ENCODE data around the gene HOXD8.
A peak's percentile ranks its signal among the peaks of the same experiment; 100 is the strongest.

The HOXD8 gene

GRCh38 chr2:176130147-176130956 is 847 bp downstream of the HOXD8 start:
- DNase-seq (ENCODE audit: low read depth in 2 of 2), result no peak

GRCh38 chr2:176130957-176131847 is 1.7 kb downstream of the HOXD8 start:
- DNase-seq (ENCODE audit: low read depth in 2 of 2), result no peak

GRCh38 chr2:176131848-176132158 is 2.3 kb downstream of the HOXD8 start:
- DNase-seq (ENCODE audit: low read depth in 2 of 2), result no peak

GRCh38 chr2:176132205-176133171 is 3.0 kb downstream of the HOXD8 start:
- DNase-seq (ENCODE audit: low read depth in 2 of 2), result no peak

- DNase-seq (ENCODE audit: low read depth in 2 of 2), result no peak
These were observed 3.9 kb downstream of the HOXD8 start for GRCh38 chr2:176133389-176133788.

- no peak for DNase-seq (ENCODE audit: low read depth in 2 of 2)
These were observed 4.5 kb downstream of the HOXD8 start for GRCh38 chr2:176134035-176134434.

- no peak for DNase-seq (ENCODE audit: low read depth in 2 of 2)
These were observed 5.5 kb downstream of the HOXD8 start for GRCh38 chr2:176135035-176135440.

GRCh38 chr2:176136374-176137251 is 7.1 kb downstream of the HOXD8 start:
- no peak for DNase-seq (ENCODE audit: low read depth in 2 of 2)

- no peak for DNase-seq (ENCODE audit: low read depth in 2 of 2)
These were observed 7.7 kb downstream of the HOXD8 start for GRCh38 chr2:176137252-176137580.

GRCh38 chr2:176137906-176138305 is 8.4 kb downstream of the HOXD8 start:
- no peak for DNase-seq (ENCODE audit: low read depth in 2 of 2)

GRCh38 chr2:176138526-176138922 is 9.0 kb downstream of the HOXD8 start:
- DNase-seq (ENCODE audit: low read depth in 2 of 2), result no peak

GRCh38 chr2:176138923-176139660 is 9.6 kb downstream of the HOXD8 start:
- DNase-seq (ENCODE audit: low read depth in 2 of 2), result no peak

GRCh38 chr2:176139661-176140512 is 10.4 kb downstream of the HOXD8 start:
- DNase-seq (ENCODE audit: low read depth in 2 of 2), result no peak

GRCh38 chr2:176140513-176141317 is 11.2 kb downstream of the HOXD8 start:
- peak; percentile 43 to 53 for DNase-seq (ENCODE audit: low read depth in 2 of 2)

GRCh38 chr2:176142281-176142680 is 12.8 kb downstream of the HOXD8 start:
- no peak for DNase-seq (ENCODE audit: low read depth in 2 of 2)

- no peak for DNase-seq (ENCODE audit: low read depth in 2 of 2)
These were observed 15.8 kb downstream of the HOXD8 start for GRCh38 chr2:176145085-176145969.

GRCh38 chr2:176146101-176146500 is 16.6 kb downstream of the HOXD8 start:
- no peak for DNase-seq (ENCODE audit: low read depth in 2 of 2)
